Measurements from ENCODE around the gene HSPG2.
"Not testable (repeated sequence)": the region's sequence is repeated elsewhere in the genome, so short reads cannot be mapped to it uniquely, and the experiment has no call there.

The HSPG2 gene

DNA sequence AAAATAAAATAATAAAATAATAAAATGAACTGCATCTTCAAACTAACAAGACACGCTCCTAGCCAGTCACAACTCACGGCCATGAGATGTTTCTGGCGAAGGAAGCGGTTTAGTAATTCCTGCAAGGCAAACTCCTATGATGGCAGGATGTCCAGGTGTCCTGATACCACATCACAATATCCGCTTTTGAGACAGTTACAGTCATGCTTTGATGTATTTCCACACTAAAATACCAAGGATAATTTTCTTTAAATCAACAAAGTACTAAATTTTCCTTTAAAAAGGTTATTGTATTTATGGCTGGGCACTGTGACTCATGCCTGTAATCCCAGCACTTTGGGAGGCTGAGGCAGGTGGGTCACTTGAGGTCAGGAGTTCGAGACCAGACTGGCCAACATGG is 30.1 kb upstream of the HSPG2 start:
- H3K36me3 Mint-ChIP-seq (ENCODE audit: low read depth); H3K27me3 Mint-ChIP-seq; H3K4me3 Mint-ChIP-seq; H3K27ac Mint-ChIP-seq; H3K9me3 Mint-ChIP-seq: not testable (repeated sequence)
- peaks cover 12% of the 10 kb centered on the region for H3K4me1 Mint-ChIP-seq (ENCODE audit: low read depth)
- intact Hi-C loops (cut with micrococcal nuclease): loop anchor here (10.0 kb wide), 1 partner anchor 102 kb away; no protein-coding TSS in a partner anchor

DNA sequence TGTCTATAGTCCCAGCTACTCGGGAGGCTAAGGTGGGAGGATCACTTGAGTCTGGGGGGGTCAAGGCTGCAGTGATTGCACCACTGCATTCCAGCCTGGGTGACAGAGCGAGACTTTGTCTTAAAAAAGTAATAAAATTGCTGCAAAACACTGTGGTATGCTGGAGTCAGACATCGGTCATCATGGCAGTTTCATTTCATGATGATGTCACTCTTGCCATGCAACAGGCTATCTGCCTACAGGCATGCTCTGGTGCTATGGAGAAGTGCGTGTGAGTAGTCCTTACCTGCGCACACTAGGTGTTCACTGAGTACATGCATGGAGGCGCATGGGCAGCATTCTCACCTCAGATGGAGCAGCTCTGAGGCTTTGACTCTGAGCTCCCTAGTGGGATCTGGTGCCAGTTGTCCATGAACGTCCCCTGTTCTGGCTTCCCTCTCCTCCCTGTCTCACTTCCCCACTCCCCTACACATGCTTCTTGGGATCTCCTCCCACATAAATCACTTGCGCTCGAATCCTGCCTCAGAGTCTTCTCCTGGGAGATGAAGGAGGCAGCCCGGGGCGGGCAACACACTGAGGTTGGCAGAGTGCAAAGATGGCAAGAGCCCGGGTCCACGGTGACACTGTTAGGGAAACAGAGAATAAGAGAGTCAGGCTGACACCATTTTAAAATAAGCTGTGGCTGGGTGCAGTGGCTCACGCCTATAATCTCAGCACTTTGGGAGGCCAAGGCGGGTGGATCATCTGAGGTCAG is 29.3 kb upstream of the HSPG2 start:
- no peaks in the 10 kb centered on the region for H3K9me3 Mint-ChIP-seq
- no peak overlapping the region for H3K27ac Mint-ChIP-seq
- intact Hi-C loops (cut with micrococcal nuclease): loop anchor here (10.0 kb wide), 1 partner anchor 102 kb away; no protein-coding TSS in a partner anchor
- no peaks in the 10 kb centered on the region for H3K36me3 Mint-ChIP-seq (ENCODE audit: low read depth)
- no peak overlapping the region for H3K4me3 Mint-ChIP-seq
- H3K4me1 Mint-ChIP-seq (ENCODE audit: low read depth): peaks cover 12% of the 10 kb centered on the region
- H3K27me3 Mint-ChIP-seq: peaks cover 3% of the 10 kb centered on the region

DNA sequence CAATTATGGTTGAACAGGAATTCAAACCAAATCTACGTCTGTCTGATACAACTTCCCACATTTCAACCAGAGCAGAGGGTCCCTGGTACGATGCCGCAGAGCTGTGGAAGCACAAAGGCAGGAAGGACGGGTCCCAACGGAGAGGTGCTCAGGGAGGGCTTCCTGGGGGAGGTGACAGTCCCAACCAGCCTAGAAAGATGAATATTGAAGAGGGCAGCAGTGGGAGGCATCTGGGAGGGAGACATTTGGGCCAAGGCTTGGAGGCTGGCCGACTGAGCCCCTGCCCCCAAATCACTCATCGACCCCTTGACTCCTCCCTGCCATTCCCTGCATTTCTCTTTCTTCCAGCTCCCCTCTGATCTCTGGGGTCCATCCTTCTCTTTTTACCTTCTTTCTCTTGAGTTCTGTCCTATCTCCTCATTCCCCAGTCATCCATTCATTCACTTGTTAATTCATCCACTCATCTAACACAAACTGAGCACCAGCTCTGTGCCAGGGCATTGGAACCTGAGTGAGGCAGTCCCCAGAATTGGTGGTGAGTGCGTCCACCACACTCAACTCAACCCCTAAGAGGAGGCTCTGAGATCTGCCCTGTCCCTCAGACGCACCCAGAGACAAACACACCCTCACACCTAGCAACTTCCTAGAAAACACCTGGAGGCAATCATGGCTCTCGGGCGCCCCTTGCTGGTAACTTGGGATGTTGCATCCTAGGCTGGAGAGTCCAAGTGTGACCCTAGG is 26.5 kb upstream of the HSPG2 start:
- Mint-ChIP-seq H3K4me3 (no peak overlapping the region), H3K27me3 (peaks cover 3% of the 10 kb centered on the region), H3K36me3 (ENCODE audit: low read depth) (no peaks in the 10 kb centered on the region), H3K9me3 (no peaks in the 10 kb centered on the region), H3K27ac (no peak overlapping the region), H3K4me1 (ENCODE audit: low read depth) (peaks cover 12% of the 10 kb centered on the region)
- intact Hi-C loops (cut with micrococcal nuclease): loop anchor here (2.0 to 10.0 kb wide), 2 partner anchors 99 to 261 kb away; no protein-coding TSS in a partner anchor

DNA sequence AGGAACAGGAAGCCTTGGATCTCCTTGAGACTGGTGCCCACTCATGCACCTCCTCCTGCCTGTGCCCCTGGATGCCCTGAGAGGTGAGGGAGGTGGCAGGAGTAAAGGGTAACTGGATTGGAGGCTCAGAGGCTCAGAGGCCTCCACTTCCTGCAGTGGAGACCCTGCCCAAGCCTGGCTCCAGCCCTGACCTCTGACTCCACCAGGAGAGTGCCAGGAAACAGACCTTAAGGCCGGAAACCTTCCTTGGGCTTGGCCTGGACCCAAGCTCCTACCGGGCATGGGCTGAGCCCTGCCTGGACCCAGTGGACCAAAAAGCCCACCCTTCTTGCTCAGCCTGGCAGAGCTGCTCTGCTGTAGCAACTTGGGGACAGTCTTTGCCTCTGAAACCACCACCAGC is 24.7 kb upstream of the HSPG2 start:
- intact Hi-C loops (cut with micrococcal nuclease): loop anchor here (10.0 kb wide), 1 partner anchor 97 kb away; no protein-coding TSS in a partner anchor
- Mint-ChIP-seq H3K36me3 (ENCODE audit: low read depth) (no peaks in the 10 kb centered on the region), H3K9me3 (no peaks in the 10 kb centered on the region), H3K27me3 (peaks cover 18% of the 10 kb centered on the region), H3K4me1 (ENCODE audit: low read depth) (peaks cover 22% of the 10 kb centered on the region), H3K4me3 (no peak overlapping the region), H3K27ac (no peak overlapping the region)

DNA sequence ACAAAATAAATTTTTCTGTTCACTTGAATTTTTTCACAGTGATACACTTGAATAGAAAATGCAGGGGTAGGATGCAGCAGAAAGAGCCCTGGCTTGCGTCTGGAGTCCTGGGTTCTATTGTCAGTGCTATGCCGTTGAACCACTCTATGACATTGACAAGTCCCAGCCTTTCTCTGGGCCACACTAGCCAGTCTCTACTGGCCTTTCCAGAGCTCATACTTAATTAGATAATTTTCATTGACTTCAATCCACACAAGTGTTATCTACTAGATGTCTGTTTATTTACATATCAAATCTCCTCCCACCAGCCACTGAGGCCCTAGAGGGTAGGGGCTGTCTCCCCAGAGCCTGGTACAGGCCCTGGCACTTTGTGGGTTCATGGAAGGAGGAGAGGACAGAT is 24.2 kb upstream of the HSPG2 start:
- H3K9me3 Mint-ChIP-seq: no peaks in the 10 kb centered on the region
- intact Hi-C loops (cut with micrococcal nuclease): loop anchor here (10.0 kb wide), 1 partner anchor 97 kb away; no protein-coding TSS in a partner anchor
- no peak overlapping the region for H3K27ac Mint-ChIP-seq
- H3K27me3 Mint-ChIP-seq: peaks cover 22% of the 10 kb centered on the region
- peaks cover 19% of the 10 kb centered on the region for H3K4me1 Mint-ChIP-seq (ENCODE audit: low read depth)
- H3K36me3 Mint-ChIP-seq (ENCODE audit: low read depth): no peaks in the 10 kb centered on the region
- no peak overlapping the region for H3K4me3 Mint-ChIP-seq

DNA sequence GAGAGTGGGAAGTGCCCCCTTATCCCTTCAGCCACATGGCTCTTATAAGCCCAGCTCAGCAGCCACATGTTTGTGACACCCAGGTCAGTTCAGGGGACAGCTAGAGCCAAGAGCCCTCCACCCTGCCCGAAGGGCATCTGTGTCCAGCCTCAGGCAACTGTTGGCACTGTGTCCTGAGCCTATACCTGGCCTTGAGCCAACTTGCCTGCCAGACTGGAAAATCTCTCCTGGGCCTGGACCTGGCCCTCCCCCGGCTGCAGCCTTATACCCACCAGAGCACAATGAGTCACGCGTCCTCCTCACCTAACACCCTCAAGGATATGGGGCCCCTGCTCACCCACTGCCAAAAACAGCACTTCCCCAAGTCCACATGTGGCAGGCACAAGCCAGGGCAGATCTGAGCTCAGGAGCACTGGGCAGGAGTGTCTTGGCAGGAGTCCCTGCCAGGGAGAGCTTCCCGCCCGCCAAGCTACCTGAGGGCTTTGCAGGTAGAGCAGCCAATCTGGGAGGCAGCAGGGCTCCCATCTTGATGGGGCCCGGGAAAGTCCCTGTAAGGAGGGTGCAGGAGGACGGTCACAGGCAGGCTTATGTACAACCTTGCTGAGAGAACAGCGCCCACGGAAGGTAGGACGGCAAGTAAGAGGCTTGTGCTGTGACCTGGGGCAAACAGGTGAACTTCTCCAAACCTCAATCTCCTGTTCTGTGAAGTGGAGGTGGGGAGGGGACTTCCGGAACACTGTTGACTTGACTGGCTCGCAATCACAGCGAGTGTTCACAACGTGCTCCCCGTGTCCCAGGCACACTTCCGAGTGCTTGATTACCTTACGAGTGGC is 19.8 kb upstream of the HSPG2 start:
- Mint-ChIP-seq H3K36me3 (ENCODE audit: low read depth) (no peaks in the 10 kb centered on the region), H3K27ac (no peak overlapping the region), H3K4me1 (ENCODE audit: low read depth) (peaks cover 13% of the 10 kb centered on the region), H3K4me3 (no peak overlapping the region), H3K9me3 (no peaks in the 10 kb centered on the region), H3K27me3 (peaks cover 19% of the 10 kb centered on the region)
- intact Hi-C loops (cut with micrococcal nuclease): no loop called here

DNA sequence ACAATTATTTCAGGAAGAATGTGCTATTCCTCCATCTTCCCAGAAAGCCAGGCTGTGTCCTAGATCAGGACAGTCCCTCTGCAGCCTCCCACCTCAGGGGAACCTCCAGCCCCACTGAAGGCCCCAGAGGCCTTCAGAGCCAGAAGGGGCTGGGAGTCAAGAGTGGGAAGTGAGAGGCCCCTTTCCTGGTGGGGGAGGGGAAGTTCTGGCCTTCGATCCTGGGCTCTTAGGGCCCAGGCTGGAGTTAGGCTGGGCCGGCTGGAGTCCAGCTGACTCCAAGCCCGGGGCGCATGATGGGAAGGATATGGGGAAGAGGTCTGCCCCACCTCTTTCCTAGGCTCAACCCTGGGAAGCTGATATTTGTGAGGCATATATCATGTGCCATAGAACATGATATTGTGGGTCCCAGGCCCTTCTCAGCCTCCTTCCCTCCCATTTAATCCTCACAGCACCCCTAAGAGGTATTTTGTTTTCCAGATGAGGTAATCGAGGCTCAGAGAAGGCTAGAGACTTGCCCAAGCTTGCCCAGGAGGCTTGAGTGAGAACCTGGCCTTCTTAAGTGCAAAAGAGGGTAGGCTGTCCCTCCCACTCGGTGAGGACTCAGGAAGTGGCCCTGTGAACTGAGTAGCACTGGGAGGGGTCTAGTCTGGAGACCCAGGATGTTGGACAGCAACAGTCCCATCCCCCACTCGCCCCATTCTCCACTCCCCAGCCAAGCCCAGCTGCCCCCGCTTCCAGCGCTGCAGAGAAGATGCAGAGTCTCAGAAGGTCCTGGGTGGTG is 18.6 kb upstream of the HSPG2 start:
- H3K4me1 Mint-ChIP-seq (ENCODE audit: low read depth): peaks cover 13% of the 10 kb centered on the region
- H3K36me3 Mint-ChIP-seq (ENCODE audit: low read depth): no peaks in the 10 kb centered on the region
- H3K9me3 Mint-ChIP-seq: no peaks in the 10 kb centered on the region
- intact Hi-C loops (cut with micrococcal nuclease): no loop called here
- no peak overlapping the region for H3K4me3 Mint-ChIP-seq
- peaks cover 19% of the 10 kb centered on the region for H3K27me3 Mint-ChIP-seq
- no peak overlapping the region for H3K27ac Mint-ChIP-seq

DNA sequence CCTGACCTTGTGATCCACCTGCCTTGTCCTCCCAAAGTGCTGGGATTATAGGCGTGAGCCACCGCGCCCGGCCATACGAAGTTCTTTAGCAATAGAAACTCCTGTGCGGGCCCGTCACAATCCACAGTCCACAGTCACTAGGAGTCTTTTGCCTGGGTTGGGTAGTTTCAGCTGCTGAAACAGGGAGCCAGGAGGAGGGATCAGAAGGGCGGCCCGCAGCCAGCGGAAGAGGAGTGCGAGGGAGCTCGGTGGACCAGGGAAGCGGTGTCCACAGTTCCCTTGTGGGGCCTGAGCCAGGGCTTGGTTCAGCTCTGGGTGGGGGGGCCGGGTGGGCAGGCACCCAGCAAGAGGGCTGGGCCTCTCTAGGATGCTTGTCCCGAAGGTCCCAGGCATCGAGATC is 17.9 kb upstream of the HSPG2 start:
- intact Hi-C loops (cut with micrococcal nuclease): no loop called here
- H3K27ac Mint-ChIP-seq: no peak overlapping the region
- H3K4me3 Mint-ChIP-seq: no peak overlapping the region
- peaks cover 13% of the 10 kb centered on the region for H3K4me1 Mint-ChIP-seq (ENCODE audit: low read depth)
- no peaks in the 10 kb centered on the region for H3K36me3 Mint-ChIP-seq (ENCODE audit: low read depth)
- H3K27me3 Mint-ChIP-seq: peaks cover 19% of the 10 kb centered on the region
- no peaks in the 10 kb centered on the region for H3K9me3 Mint-ChIP-seq

DNA sequence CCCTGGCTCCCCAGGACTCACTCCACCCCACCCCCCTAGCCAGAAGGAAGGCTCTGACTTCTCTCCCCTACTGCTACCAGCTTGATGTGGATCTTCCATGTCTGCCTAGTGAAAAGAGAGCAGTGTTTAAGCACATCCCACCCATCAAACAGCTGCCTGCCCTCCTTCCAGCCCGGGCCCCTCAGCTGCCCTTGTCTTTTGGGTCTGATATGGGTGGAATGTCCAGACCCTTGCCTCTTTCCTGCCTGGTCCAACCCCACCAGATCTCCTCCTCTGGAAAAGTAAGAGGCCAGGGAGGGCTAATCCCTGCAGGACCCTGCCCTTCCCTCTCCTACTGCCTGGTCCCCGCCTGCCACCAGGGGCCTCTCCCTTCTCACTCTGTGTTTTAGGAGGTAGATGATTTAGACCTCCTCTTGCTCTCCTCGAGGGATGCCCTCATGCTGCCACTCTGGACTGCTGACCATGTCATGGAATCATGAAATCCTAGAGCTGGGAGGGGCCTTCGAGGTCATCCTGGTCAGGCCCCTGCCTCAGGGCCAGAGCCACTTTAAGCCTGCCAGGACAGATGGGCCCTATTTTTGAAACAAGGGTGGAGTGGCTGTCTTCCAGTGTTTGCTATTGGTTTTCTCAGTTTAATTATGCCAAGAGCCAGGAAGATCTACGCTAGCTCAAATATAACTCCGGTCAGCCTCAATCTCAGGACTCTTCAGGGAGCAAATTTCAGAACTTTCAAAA is 15.8 kb upstream of the HSPG2 start:
- peaks cover 13% of the 10 kb centered on the region for H3K27me3 Mint-ChIP-seq
- no peaks in the 10 kb centered on the region for H3K36me3 Mint-ChIP-seq (ENCODE audit: low read depth)
- no peaks in the 10 kb centered on the region for H3K9me3 Mint-ChIP-seq
- no peak overlapping the region for H3K4me3 Mint-ChIP-seq
- no peak overlapping the region for H3K27ac Mint-ChIP-seq
- intact Hi-C loops (cut with micrococcal nuclease): no loop called here
- peaks cover 7% of the 10 kb centered on the region for H3K4me1 Mint-ChIP-seq (ENCODE audit: low read depth)

DNA sequence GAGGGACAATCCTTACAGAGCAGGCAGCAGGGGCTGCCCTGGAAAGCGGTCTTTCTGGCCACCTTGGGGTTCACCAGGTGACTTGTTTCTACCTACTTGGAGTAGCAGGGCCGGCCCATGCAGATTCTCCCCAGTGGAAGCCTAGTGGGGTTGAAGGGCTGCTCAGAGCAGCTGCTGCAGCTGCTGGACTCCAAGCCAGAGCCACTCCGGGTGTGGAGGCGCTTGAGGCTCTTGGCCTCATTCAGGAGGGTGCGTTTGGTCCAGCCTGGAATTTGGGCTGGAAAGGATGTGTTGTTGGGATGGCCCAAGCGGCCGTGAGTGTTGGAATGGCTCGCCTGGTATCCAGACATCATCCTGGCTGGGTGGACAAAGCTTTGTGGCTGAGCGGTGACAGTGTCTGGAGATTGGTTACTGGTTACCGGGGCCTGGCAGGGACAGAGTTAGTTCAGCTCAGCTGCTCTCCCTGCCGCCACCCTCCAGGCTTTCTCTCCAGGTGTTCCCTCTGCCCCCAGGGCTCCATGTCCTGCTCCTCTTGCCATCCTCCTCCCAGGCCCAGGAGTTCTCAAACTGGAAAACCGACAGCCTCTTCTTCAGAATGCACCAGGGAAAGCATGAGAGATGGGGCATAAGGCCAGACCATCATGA is 14.2 kb upstream of the HSPG2 start:
- intact Hi-C loops (cut with micrococcal nuclease): no loop called here
- Mint-ChIP-seq H3K27ac (no peak overlapping the region), H3K4me1 (ENCODE audit: low read depth) (peaks cover 6% of the 10 kb centered on the region), H3K4me3 (no peak overlapping the region), H3K27me3 (no peaks in the 10 kb centered on the region), H3K9me3 (no peaks in the 10 kb centered on the region), H3K36me3 (ENCODE audit: low read depth) (no peaks in the 10 kb centered on the region)

DNA sequence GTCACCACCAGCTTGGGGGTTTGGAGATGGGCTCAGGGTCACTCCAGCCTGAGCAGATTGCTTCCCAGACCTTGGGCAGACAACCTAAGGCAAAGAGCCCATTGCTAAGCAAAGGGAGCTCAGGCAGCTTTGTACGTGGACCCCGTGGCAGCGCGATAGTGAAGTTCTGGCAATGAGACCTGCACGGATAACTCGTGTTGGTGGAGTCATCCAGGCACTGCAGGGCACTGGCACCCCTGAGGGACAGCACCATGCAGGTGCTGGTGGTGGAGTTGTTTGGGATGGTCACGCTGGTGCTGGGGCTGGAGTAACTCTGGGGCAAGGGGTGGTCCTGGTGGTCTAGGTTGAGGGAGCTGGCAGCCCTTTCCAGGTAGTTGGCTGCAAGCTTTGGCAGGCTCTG is 13.6 kb upstream of the HSPG2 start:
- H3K4me3 Mint-ChIP-seq: no peak overlapping the region
- no peaks in the 10 kb centered on the region for H3K9me3 Mint-ChIP-seq
- no peak overlapping the region for H3K27ac Mint-ChIP-seq
- no peaks in the 10 kb centered on the region for H3K27me3 Mint-ChIP-seq
- intact Hi-C loops (cut with micrococcal nuclease): no loop called here
- H3K4me1 Mint-ChIP-seq (ENCODE audit: low read depth): peaks cover 6% of the 10 kb centered on the region
- H3K36me3 Mint-ChIP-seq (ENCODE audit: low read depth): no peaks in the 10 kb centered on the region

DNA sequence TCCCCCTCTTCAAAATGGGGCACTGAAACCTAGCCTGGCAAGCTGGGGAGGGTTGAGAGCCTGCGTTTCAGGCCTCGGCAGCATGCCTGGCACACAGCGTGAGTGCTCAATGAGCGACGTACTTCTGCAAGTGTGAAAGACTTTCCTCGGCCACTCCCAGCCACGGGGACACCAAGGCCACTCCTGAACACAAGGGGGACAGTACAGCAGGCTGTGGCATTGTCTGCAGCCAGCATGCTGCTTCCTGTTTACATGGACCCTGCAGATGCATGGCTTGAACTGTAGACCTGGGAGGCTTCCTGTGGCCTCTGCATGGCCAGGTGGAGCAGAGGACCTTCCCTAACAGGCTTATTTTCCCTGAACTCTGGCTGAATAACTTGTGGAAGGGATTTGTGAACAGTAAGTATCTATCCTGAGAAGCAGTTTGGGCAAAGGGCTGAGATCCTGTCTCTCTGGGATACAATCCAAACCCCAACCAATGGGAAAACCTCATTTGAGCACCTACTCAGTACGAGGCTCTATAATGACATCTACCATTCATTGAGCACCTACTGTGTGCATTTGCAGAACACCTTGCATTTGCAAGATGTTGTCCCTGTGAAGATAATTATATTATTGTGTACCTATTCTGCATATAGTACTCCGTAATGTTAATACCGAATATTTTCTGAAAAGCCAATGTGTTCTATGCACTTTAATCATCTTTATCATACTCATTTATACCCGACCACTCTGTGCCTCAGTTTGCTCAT is 9.9 kb upstream of the HSPG2 start:
- no peak overlapping the region for H3K4me3 Mint-ChIP-seq
- peaks cover 8% of the 10 kb centered on the region for H3K4me1 Mint-ChIP-seq (ENCODE audit: low read depth)
- H3K36me3 Mint-ChIP-seq (ENCODE audit: low read depth): no peaks in the 10 kb centered on the region
- no peaks in the 10 kb centered on the region for H3K9me3 Mint-ChIP-seq
- H3K27me3 Mint-ChIP-seq: peaks cover 2% of the 10 kb centered on the region
- intact Hi-C loops (cut with micrococcal nuclease): no loop called here
- H3K27ac Mint-ChIP-seq: no peak overlapping the region
